ENCODE data around the gene RANBP3. TPM values are rescaled to one million over a fixed set of nuclear protein-coding genes. Genes with fewer than 3 reads are reported as not detected.
"Not testable (repeated sequence)": the region's sequence is repeated elsewhere in the genome, so short reads cannot be mapped to it uniquely, and the experiment has no call there.

Gene RANBP3
- total RNA-seq, 1 experiment from 2014 or later = 89.2 TPM

DNA sequence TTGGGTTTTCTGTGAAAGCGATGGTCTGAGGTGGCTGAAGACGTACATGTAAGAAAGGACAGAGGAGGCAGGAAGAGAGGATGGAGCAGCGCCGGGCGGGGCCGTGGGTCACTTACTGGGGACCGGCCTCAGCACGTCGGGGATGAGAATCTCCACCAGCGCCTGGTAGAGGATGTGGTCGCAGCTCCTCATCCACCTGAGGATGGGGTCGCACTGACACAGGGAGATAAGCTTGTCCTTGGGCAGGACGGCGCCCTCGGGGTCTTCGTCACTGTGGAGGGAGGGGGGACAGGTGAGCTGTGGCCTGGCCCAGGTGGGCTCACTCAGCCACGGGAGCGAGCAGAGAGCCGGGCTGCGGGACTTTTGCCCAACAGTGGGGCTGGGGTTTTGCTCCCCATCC, 29.0 kb upstream of the RANBP3 start:
- DNase-seq (ENCODE audit: low read depth) = no peak

DNA sequence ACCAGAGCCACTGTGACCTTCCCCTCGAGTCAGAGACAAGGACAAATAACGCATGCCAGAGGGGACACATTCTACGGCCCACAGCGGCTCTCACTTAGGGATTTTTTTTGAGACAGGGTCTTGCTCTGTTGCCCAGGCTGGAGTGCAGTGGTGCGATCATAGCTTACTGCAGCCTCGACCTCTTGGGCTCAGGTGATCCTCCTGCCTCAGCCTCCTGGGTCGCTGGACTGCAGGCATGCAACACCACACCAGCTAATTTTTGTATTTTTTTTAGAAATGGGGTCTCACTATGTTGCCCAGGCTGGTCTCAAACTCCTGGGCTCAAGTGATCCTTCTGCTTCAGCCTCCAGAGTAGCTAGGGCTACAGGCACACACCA, 28.1 kb upstream of the RANBP3 start:
- DNase-seq (ENCODE audit: low read depth) = not testable (repeated sequence)

DNA sequence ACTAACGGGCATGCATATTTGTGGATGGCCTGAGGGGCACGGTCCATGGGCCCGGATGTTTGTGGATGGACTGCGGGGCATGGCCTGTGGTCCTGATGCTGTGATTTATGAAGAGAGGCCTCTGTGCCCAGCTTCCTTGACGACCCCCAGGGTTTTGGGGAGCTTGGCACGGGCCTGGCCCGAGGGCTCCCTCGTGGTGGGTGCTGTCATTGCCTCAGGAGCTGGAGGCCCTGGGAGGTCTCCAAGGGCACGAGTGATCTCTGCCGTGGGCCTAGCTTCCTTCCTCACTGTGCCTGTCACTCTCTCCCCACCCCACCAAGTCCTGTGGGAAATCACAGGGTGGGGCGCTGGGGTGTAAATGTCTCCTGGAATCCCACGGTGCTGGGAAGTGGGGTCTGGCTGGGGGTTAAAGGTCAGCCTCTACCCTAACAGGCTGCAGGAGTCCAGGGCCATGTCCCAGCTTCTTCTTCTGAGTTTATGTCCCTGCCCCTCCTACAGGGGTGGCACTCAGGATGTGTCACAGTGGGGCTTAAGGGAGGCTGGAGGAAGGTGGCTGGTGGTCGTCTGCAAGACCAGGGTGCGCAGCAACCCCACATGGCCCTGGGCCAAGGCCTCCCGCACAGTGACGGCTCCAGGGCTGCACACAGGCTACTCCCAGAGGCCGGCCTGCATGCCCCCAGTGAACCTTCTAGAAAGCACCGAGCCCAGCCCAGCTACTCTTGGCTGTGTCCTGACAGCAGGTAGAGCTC, 27.6 kb upstream of the RANBP3 start:
- DNase-seq (ENCODE audit: low read depth) = no peak

DNA sequence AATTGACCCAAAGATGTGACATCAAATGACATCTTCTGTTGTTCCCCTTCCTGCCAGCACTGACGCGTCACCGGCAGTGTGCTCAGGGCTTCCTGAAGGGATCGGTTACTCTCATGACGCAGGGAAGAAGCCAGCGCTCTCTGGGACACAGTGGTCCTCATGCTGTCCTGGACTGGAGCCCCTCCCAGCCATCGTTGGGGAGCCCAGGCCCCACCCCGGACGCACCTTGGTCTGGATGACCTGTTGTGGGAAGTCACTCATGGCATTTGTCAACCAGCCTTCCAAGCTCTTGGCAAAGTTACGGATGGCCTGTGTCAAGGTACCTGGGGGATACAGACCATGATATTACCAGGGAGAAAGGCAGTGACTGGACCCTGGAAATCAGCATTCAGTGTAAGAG, 26.0 kb upstream of the RANBP3 start:
- no peak for DNase-seq (ENCODE audit: low read depth)

DNA sequence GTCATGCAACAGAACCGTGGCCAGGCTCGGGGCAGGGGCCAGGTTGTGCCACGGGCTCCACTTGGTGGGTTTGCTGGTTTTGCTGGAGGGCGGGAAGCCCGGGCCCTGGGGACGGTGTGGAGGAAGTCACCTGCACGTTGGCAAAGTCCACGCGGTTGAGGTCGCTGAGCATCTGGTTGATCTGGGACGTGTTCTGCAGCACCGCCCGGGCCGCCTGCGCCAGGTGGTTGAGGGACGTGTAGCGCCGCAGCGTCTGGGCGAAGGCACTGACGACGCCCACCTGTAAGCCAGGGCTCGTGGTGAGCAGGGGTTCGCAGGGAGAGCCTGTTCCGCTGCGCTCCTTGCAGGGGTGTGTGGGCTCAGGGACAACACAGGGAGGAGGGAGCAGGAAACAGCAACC, 24.7 kb upstream of the RANBP3 start:
- DNase-seq (ENCODE audit: low read depth) = no peak

DNA sequence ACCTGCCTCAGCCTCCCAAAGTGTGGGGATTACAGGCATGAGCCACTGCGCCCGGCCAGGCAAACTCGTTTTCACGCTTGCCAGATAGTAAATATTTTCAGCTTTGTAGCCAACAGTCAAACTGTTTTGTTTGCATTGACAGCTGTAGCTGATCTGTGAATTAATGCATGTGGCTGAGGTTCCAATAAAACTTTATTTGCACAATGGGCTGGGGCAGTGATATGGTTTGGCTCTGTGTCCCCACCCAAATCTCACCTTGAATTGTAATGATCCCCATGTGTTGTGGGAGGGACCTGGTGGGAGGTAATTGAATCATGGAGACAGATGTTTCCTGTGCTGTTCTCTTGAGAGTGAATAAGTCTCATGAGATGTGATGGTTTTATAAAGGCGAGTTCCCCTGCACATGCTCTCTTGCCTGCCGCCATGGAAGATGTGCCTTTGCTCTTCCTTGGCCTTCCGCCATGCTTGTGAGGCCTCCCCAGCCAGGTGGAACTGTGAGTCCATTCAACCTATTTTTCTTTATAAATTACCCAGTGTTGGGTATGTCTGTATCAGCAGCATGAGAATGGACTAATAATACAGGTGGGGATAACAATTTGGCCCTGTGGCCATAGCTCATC, 22.4 kb upstream of the RANBP3 start:
- no peak for DNase-seq (ENCODE audit: low read depth)

DNA sequence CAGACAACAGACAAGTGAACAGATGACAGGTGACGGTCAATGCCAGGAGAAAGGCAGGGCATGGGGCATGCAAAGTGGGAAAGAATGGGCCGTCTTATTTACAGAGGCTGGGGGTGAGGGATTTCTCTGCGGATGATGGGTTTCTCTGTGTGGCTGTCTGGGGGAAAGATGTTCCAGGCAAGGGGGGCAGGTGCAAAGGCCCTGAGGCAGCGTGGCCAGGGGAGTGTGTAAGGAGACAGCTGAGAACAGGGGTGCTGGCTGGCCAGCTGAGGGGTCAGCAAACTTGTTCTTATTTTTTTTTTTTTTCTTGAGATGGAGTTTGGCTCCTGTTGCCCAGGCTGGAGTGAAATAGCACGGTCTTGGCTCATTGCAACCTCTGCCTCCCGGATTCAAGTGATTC, 21.8 kb upstream of the RANBP3 start:
- no peak for DNase-seq (ENCODE audit: low read depth)

DNA sequence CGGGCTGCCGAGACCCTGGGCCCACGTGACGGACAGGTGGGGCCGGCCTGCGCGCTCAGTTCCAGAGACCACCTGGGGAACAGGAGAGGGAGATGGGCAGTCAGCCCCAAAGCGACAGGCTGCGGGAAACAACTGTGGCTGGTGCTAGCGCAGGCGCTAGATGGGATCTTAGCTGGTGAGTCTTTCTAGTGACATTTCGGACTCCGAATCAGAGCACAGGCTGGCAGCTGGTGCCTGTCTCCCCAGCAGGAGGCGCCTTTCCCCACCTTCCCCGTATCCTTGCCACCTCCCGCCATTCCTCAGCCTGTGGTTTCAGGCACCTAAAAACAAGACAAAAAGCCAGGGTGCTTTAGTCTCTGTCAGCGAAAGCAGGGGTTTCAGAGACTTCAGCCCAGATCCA, 19.4 kb upstream of the RANBP3 start:
- no peak for DNase-seq (ENCODE audit: low read depth)

DNA sequence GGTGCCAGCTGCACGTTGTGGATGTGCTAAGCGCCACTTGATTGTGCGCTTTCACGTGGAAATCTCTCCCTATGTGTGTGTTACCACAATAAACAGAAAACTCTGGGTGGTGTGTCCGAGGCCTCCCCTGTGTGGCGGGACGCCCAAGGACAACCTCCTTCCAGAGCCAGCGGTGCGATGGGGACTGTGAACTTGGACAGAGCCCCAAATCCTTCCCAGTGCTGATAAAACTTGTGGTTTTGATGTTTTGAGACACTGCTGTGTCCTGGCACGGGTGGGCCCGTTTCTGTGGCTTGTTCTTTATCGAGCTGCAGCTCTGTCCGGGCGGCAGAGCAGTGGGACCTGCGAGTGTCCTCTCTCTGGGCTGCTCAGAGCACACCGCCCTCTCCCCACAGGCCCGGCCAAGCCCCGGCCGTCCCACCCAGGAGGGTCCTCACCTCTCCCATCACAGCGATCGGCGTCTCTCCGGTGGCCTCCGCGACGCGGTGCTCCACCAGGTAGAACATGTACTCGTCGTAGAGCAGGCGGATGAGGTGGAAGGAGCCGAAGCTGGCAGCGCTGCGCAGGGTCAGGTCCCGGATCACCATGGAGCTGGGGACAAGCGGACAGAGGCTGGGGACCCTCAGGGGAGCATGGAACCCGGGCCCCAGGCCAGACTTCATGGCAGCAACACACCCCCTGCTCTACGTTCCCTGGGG, 18.8 kb upstream of the RANBP3 start:
- DNase-seq (ENCODE audit: low read depth) = no peak

DNA sequence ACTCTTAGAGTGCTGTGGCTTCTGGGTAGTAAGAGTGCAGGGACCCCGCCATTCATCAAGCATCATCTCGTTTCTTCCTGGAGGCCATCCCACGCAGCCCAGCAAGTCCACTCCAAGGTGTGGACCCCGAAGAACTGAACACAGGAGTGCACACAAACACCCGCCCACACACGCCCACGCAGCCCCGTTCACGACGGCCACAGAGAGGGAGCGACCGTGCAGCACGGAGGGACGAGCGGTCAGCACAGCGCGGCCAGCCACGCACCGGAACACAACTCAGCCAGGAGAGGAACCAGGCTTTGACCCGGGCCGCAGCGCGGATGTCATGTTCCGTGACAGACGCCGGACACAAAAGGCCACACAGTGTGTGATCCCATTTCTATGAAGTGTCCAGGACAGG, 18.2 kb upstream of the RANBP3 start:
- DNase-seq (ENCODE audit: low read depth) = no peak

DNA sequence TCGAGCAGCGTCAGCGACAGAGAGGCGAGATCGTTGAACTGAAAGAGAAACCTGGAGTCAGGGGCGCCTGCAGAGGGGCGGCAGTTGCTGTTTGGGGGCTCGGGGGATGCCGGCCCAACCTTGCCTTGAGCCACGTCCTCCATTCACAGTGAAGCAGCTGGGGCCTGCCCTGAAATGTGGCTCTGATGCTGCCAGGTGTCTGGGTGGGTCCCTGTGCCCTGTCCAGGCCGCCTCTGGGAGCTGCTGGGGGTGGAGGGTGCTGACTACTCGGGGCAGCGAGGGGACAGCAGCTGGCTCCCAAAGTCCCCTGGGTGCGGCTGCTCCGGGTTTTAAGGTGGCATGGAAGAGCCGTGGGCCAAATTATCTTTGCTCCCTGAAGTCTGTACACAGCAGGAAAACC, 17.7 kb upstream of the RANBP3 start:
- no peak for DNase-seq (ENCODE audit: low read depth)

DNA sequence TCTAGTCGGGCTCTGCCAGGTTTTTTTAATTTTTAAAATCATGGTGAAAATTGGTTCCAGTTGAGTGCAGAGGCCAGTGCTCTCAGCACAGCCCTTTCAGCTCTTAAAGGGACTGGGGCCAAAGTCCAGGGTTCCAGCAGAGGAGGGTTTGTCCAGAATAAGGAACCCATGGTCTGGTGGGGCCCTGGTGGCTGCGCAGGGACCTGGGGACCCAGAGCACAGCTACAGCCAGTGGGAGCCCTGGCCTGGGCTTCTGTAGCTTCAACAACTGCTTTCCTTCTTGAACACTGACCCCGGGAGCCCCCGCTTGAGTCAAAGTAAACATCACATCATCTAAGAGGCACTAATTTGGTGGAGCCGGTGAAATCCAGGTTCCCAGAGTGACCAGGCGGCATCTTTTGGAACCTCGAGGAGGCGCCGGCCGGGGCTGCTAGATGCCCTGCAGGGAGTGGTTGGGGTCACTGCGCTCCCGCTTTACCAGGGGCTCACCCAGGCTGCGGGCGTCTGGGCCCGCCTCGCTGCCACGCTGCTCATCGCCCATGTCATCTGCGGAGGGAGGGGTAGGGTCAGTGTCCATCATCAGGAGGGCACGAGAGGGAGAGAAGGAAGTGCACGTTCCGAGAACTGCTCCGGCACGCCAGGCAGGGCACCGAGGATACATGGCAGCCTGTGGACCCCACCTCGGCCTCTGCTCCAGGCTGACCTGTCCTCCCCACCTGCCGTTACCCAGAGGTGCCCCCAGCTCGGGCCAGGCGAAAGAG, 16.6 kb upstream of the RANBP3 start:
- DNase-seq (ENCODE audit: low read depth) = no peak

DNA sequence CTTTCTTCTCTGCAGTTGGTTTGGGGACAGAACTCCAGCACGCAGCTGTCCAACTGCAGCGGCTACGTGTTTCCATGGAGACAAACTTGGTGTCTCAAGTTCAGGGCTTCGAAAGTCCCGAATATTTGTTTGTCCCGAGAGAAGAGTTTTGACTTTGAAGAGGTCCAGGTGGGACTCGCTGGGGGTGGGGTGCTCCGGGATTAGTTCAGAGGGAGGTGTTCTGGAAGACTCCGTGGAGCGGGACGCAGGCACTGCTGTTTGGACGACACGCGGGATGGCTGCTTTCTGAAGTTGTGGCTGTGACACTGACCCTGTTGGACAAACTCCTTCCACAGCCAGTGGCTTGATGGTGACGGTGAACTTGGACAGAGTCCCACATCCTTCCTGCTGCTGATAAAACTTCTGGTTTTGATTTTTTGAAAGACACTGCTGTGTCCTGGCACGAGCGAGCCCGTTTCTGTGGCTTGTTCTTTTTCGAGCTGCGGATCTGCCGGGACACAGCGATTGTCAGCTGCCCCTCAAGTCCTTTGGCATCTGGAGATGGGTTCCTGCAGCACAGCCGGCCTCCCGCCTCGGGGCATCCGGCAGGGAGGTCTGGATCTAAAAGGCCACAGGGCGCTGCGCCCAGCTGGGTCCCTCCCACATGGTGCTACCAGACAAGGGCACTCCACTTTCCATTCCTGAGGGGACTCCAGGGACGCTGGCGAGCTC, 15.9 kb upstream of the RANBP3 start:
- no peak for DNase-seq (ENCODE audit: low read depth)

DNA sequence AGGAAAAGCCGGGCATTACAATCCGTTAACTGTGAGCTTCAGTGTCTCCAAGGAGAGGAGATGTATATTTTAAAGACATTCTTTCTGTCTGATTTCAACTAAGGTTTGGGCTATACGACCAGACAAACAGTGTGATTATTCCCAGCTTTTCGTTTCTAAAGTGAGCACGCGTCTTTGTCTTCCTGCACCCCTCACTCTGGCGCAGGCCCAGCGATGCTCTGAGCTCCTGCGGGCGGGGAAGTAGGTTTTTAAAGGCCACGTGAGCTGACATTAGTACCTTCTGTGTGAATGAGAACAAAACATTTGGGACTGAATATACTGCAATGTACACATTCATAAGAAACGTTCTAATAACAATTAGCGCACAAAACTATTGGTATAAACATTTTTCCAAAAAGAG, 15.3 kb upstream of the RANBP3 start:
- no peak for DNase-seq (ENCODE audit: low read depth)

DNA sequence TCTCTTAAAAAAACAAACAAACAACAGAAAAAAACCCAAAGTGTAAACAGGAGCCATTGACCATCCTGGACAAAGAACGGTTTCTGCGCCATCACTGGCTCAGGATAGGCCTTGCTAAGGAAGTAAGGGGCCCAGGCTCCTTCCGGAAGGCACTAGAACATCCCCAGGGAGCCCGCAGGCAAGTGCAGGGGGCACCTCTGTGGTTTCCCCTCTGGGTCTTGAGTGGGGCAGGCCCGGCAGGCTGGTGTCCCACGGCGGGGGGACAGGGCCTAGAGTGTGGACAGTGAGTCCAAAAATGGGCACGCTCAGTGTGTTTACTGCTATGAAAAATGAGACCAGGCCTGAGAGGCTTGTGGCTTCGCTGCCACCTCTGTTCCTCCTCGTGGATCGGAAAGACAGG, 14.8 kb upstream of the RANBP3 start:
- no peak for DNase-seq (ENCODE audit: low read depth)

DNA sequence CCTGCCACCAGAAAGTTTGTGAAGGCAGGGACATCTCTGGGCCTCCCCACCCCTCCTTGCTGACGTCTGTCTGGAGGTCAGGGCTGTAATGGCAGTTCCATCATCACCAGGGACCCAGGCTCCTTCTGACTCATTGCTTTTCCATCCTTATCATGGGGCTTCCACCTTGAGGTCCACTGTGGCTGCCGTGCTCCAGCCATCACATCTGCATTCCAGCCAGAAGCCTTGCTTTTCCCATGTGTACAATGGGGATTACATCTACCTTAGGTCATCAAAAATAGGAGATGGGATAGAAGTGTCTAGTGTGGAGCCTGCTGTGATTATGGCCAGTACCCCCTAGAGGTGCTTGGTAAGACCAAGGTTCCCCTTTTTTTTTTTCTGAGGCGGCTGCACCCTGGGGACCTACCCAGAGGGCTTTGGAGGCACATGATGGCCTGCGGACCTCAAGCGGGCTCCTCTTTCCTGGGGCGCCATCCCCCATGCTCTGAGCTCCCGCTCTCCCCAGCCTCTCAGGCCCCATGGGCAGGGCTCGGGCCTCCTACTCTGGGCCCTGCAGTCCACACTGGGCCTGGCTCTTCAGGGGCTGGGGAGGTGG, 13.4 kb upstream of the RANBP3 start:
- no peak for DNase-seq (ENCODE audit: low read depth)

DNA sequence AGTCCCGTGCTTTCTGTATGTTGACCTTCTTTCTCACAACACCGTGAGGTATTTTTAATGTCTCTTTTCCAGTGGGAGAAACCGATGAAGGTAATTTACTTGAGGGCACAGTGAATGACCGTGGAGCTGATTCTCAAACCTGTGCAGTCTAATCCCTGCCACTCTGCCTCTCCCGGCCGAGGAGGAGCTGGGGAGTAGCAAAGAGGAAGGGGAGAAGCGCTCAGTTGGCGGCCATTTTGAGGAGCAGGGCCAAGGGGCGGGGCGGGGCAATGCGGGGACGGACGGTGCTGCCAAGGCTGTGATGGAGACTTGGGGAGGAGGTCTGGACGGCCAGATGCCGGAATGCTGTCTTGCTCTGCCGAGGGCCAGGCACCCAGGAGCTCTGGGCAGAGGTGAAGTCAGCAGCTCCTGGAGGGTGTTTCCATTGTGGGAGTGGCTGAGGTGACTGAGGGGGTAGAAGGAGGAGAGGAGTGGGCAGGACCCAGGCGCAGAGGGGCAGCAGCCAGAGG, 12.4 kb upstream of the RANBP3 start:
- DNase-seq (ENCODE audit: low read depth) = no peak

DNA sequence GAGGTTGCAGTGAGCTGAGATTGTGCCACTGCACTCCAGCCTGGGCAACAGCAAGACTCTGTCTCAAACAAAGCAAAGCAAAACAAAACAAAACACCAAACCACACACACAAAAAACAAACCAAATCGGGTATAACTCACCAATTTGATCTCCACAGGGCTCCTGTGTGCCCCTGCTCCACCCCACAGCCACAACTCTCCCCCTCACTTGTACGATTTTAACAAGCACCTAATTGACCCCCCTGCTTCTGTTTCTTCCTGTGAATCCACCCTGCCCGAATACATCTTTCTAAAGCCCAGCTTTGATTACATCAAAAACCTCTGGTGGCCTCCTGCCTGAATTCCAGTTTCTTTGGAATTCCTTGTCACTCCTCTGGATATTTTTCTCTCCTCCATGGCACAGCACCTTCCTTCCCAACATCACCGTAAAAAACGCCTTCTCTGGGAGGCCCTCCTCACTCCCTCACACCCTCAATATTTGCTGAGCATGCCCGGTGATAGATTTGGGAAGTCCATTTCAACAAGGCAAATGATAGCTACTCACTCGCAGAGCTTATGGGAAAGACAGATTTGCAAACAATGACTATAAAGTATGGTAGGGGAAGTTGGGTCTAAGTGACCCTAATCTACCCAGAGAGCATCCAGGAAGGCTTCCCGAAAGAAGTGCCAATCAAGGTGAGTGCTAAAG, 11.6 kb upstream of the RANBP3 start:
- no peak for DNase-seq (ENCODE audit: low read depth)

DNA sequence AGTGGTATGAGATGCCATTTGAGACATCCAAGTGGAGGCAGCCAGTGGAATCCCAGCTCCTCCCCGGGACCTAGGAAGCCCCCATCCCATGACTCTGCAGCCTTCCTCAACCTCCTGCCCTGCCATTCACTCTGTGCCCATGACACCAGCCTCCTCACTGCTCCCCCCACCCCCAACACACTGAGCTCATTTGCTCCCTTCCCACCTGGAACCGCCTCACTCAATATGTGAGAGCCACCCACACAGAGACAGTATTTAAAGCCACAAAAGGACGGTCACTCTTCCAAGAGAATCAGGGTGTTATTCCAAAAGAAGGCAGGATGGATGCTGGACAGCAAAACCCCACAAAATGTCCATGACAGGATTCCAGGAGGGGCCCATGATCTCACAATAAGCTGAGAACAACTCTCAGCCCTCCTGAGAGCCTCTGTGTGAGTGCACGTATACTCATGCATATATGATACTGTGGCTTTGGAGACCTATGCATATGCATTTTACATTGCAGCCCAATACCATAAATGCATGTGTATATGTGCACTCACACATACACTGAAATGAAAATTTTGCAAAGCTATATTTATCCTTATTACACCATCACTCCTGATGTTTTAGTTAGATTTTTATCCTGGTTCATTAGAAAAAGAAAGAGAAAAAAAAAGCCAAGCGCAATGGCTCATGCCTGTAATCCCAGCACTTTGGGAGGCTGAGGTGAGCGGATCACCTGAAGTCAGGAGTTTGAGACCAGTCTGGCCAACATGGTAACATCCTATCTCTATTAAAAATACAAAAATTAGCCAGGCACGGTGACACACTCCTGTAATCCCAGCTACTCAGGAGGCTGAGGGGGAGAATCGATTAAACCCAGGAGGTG, 10.8 kb upstream of the RANBP3 start:
- DNase-seq (ENCODE audit: low read depth) = no peak
